ENCODE data around the gene ZC2HC1B.

GRCh38 chr6:143970456-143971218, 106.4 kb downstream of the ZC2HC1B start:
- TF ChIP-seq CTCF (IDR thresholded peaks at IDR 0.05; ENCODE audit: insufficient read depth, low read depth, low read length): no peak
- no peak for TF ChIP-seq EZH2 (IDR thresholded peaks at IDR 0.05; ENCODE audit: insufficient read depth, low read length)
